ENCODE data around the gene RAMAC. TPM values are rescaled to one million over a fixed set of nuclear protein-coding genes. Genes with fewer than 3 reads are reported as not detected.
A peak's percentile ranks its signal among the peaks of the same experiment; 100 is the strongest.

The RAMAC gene
- total and polyA plus RNA-seq, 7 donors, result 17.0 to 43.3 (median 21.8) TPM

DNA sequence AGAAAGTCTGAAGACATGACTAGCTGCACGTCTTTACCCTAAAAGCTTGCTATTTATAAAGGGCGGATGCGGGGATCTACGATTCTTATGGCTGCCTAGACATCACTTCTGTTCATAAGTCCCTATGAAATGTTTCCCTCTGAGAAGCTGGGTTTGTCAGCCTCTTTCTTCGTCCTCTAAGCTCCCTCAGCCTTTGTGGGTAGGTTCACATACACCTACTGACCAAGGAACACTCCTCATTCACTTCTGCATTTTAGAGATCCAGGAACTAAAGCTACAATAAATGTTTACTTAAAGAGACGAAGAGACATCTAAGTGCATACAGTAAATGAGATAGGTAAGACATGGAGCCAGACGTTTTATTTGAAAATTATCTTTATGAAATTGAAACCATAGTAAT, 16.7 kb upstream of the RAMAC start:
- Histone ChIP-seq H3K4me3 (no peak overlapping the region), H3K27me3 (ENCODE audit: insufficient read depth in 3 of 3, low read length in 2 of 3) (no peaks in the 10 kb centered on the region), H3K9me3 (no peaks in the 10 kb centered on the region), H3K36me3 (ENCODE audit: insufficient read depth in 1 of 2, low read depth in 1 of 2) (no peaks in the 10 kb centered on the region), H3K27ac (peak overlapping the region; percentile 76), H3K4me1 (peaks cover 34% of the 10 kb centered on the region)
- WGBS, 3 donors, result 80 to 84% (median 82%) methylated on average over 7 of the region's 7 CpGs
- DNase-seq, result no peak
- intact Hi-C loops (cut with DNase I), result no loop called here
- TF ChIP-seq, protein P1, sequence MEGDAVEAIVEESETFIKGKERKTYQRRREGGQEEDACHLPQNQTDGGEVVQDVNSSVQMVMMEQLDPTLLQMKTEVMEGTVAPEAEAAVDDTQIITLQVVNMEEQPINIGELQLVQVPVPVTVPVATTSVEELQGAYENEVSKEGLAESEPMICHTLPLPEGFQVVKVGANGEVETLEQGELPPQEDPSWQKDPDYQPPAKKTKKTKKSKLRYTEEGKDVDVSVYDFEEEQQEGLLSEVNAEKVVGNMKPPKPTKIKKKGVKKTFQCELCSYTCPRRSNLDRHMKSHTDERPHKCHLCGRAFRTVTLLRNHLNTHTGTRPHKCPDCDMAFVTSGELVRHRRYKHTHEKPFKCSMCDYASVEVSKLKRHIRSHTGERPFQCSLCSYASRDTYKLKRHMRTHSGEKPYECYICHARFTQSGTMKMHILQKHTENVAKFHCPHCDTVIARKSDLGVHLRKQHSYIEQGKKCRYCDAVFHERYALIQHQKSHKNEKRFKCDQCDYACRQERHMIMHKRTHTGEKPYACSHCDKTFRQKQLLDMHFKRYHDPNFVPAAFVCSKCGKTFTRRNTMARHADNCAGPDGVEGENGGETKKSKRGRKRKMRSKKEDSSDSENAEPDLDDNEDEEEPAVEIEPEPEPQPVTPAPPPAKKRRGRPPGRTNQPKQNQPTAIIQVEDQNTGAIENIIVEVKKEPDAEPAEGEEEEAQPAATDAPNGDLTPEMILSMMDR (IDR thresholded peaks at IDR 0.05), result no peak
- no peak for ATAC-seq

DNA sequence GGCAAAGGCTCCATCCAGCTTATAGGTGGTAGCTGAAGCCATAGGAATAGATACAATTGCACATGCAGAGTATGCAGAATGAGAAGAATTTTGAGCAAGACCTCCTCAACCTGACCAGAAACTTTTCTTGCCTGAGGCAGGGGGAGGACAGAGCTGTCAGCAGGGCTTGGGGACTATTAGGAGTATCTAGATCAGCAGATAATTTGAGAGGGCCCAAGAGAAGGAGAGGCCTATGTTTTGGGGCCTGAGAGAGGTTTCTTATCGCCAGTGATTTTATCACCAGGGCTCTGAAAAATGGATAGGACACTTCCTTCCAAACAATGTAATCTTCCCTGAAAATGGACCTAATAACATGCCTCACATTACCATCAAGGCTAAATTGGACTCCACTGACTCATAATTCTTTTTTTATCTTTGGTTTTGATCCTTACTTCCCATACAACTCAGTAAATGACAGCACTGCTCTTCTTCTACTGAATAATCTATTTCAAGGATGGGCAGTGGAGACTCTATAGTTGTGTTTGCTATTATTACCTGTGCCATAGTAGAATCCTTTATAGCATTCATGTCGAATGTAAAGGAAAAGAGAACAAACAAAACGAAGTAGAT, 15.8 kb upstream of the RAMAC start:
- peak overlapping the region; percentile 76 for H3K27ac ChIP-seq

DNA sequence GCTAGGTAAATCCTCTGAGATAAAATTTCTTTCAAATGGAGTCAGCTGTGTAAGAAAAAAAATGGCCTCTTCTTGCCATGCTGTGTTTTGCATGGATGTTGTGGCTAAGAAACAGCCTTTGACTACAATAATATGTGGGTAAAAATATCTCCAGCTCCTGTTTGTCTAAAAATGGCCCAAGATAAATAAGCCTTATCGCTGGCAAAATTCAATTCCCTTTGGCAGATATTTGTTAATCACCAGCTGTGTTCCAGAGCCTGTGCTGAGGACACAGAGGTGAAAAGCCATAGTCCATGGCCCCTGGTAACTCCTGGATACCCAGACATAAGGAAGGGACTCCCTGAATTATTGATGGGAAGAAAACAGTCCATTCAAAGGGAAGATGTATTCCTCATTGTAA, 15.3 kb upstream of the RAMAC start:
- no peaks in the 10 kb centered on the region for H3K36me3 ChIP-seq (ENCODE audit: insufficient read depth in 1 of 2, low read depth in 1 of 2)
- intact Hi-C loops (cut with DNase I), result loop anchor here in 1 of 2 donors (5.0 kb wide), 1 partner anchor 93 kb away; no protein-coding TSS in a partner anchor
- 24 to 57% (median 26%) methylated on average over 1 of the region's 1 CpG for WGBS, 3 donors
- H3K4me3 ChIP-seq, result no peak overlapping the region
- H3K4me1 ChIP-seq, result peaks cover 34% of the 10 kb centered on the region
- TF ChIP-seq, protein P1 (IDR thresholded peaks at IDR 0.05), result no peak
- H3K27ac ChIP-seq, result peak overlapping the region; percentile 76
- H3K9me3 ChIP-seq, result no peaks in the 10 kb centered on the region
- no peak for DNase-seq
- H3K27me3 ChIP-seq (ENCODE audit: insufficient read depth in 3 of 3, low read length in 2 of 3), result no peaks in the 10 kb centered on the region
- no peak for ATAC-seq

More for the DNA sequence above, 15.8 kb upstream of the RAMAC start:
- WGBS, 3 donors, result 21 to 45% (median 42%) methylated on average over 3 of the region's 3 CpGs
- Histone ChIP-seq H3K9me3 (no peaks in the 10 kb centered on the region), H3K4me1 (peaks cover 34% of the 10 kb centered on the region), H3K36me3 (ENCODE audit: insufficient read depth in 1 of 2, low read depth in 1 of 2) (no peaks in the 10 kb centered on the region), H3K27me3 (ENCODE audit: insufficient read depth in 3 of 3, low read length in 2 of 3) (no peaks in the 10 kb centered on the region), H3K4me3 (no peak overlapping the region)
- intact Hi-C loops (cut with DNase I), result loop anchor here in 1 of 2 donors (5.0 kb wide), 1 partner anchor 93 kb away; no protein-coding TSS in a partner anchor
- TF ChIP-seq, protein P1 (IDR thresholded peaks at IDR 0.05), result no peak
- DNase-seq, result no peak
- ATAC-seq, result peak; percentile 70 to 93 (median 81)

DNA sequence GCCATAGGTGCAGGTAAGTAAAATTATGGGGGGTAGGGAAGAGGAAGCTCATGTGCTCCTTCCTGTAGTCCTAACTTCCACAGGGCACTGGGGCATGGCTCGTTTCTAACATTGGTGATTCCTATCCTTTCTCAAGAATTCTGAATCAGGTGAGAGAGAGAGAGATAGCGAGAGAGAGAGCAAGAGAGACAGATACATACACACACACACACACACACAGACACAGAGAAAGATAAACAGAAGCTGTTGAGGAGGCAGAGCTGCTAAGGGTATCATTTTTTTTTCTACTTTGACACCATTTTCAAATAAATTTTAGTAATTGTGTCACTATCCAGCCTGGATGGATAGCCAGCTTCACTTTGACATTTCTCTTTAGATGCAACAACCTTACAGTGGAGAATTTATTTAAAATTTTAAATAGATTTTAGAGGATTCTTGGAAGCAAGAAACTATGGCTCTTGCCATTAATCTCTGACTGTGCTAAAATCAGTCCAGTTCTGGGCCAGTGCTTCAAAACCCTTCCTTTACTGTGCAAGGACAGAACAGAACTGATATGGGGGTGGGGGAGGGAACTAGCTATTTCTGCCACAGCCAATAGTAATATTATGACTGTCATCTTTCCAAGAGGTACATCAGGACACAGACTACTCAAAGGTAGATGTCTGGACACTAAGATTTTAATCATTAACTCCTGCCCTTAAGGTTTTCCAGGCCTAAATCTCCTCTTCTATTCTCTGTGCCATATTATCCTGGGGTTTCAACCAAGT, 14.6 kb upstream of the RAMAC start:
- Histone ChIP-seq H3K4me3 (no peak overlapping the region), H3K27me3 (ENCODE audit: insufficient read depth in 3 of 3, low read length in 2 of 3) (no peaks in the 10 kb centered on the region), H3K36me3 (ENCODE audit: insufficient read depth in 1 of 2, low read depth in 1 of 2) (no peaks in the 10 kb centered on the region), H3K9me3 (no peaks in the 10 kb centered on the region), H3K27ac (peak overlapping the region; percentile 76), H3K4me1 (peaks cover 34% of the 10 kb centered on the region)
- 81 to 84% (median 83%) methylated on average over 2 of the region's 2 CpGs for WGBS, 3 donors
- DNase-seq (no peak), ATAC-seq (no peak)
- intact Hi-C loops (cut with DNase I), result loop anchor here in 1 of 2 donors (5.0 kb wide), 1 partner anchor 94 kb away; no protein-coding TSS in a partner anchor
- TF ChIP-seq, protein P1 (IDR thresholded peaks at IDR 0.05), result no peak

All from psoas muscle (tissue), 8 donors.